NOMO-1 treated with DMSO at 0.1 percent for 48 hours (cell line): Measurements from ENCODE around the gene CYP27A1.

Source experiments
- DNase-seq: peaks from one replicate; lab custom pipeline; 2025; ENCODE audit not compliant: unreplicated experiment; lab: John Stamatoyannopoulos, UW

Gene CYP27A1

GRCh38 chr2:218809515-218809914 is 27.6 kb downstream of the CYP27A1 start:
- DNase-seq = no peak

- DNase-seq = no peak
Measured at GRCh38 chr2:218810256-218810655, 28.3 kb downstream of the CYP27A1 start.

GRCh38 chr2:218811382-218811781 is 29.4 kb downstream of the CYP27A1 start:
- DNase-seq = peak; percentile 57

GRCh38 chr2:218812096-218812815 is 30.3 kb downstream of the CYP27A1 start:
- DNase-seq = no peak

GRCh38 chr2:218812861-218813260 is 30.9 kb downstream of the CYP27A1 start:
- no peak for DNase-seq

DNA sequence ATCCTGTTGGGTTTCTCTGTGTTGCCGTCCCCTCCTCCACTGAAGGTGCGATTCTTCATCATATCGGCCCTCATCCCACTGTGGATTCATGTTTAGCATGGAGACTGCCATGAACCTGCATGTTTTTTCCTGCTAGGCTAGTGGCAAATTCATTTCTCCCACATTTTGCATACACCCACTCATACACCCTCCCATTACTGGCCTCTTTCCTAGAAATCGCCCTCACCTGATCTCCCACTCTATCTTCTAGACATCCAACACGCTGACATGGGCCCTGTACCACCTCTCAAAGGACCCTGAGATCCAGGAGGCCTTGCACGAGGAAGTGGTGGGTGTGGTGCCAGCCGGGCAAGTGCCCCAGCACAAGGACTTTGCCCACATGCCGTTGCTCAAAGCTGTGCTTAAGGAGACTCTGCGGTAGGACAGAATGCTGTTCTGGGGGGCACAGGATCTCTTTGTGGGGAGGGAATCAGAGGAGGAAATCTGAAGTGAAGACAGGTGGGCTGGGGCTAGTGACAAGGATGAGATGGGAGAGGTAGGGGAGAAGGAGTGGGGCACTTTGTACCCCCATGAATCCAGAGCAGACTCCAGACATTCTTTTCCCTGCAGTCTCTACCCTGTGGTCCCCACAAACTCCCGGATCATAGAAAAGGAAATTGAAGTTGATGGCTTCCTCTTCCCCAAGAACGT is 32.0 kb downstream of the CYP27A1 start:
- DNase-seq = no peak

GRCh38 chr2:218814540-218815243 is 32.7 kb downstream of the CYP27A1 start:
- no peak for DNase-seq

DNA sequence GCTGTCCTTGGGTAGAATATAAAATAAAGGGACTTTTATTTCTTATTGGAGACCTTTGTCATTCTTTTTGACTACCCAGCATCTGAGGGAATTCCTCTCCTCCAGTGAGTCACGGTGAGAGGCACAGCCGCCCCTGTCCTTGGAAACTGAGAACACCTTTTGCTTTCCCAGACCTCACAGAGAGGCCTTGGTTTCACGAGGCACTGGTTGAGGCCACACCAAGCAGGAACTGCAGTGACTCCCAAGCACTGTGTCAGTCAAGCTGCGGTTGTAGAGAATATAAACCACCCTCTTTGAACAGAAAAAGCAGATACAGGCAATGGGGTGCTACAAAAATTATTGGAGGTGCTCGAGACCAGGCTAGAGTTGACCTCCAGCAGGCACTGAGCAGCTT is 33.3 kb downstream of the CYP27A1 start:
- DNase-seq = no peak

DNA sequence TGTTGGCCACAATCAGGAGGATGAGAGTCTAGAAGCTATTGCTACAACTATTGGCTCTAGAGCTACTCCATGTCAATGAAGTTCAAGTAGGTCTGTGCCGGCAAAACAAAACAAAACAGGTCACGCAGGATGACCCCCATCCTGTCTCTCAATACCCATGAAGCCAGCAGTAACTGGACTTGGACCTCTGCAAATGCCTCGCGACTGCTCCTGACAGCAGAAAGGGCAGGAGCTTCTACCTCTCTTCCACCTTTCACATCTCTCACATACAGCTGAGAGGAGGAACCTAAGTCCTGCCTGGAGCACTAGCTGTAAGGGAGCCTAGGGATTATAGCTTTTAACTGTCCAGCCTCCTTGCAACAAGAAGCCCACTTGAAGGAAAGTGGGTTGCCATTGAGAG is 33.7 kb downstream of the CYP27A1 start:
- no peak for DNase-seq

DNA sequence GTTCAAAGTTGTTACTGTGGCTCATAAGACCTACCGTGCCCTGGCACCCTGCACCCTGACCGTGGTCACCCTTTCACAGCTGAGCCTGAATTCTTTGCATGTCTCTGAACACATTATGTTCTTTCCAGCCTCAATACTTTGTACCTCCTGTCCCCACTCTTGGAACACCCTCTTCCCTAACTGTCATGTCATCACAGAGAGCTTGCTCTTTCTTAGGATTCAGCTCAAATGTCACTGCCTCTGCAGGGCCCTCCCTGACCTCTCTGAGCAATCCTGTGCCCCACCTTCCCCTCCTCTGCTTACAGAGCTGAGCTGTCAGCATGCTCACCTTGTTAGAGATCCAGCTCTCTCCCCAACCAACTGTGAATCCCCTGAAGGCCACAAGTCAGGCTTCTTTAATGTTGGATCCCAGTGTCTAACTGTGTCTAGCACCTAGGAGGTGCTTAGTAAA is 34.6 kb downstream of the CYP27A1 start:
- DNase-seq = no peak

DNA sequence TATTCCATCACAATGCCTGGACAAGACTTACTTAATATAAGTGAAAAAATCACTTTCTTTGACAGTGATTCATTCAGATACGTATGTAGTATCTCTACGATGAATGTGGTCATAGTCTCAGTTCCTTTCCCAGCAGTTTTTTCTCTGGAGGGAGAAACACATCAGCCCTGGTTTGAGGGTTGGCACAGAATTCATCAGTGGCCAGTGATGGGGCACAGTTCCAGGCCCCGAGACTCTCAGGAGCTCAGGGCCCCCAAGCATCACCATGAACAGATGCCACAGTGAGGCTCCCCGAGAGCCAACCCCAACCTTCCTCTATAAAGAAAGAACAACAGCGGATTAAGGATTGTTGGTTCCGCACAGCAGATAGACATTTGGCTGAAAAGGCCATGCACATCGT is 37.1 kb downstream of the CYP27A1 start:
- no peak for DNase-seq

GRCh38 chr2:218820746-218821369 is 38.9 kb downstream of the CYP27A1 start:
- no peak for DNase-seq

- no peak for DNase-seq
Measured at GRCh38 chr2:218821605-218822211, 39.8 kb downstream of the CYP27A1 start.

- DNase-seq = no peak
Measured at GRCh38 chr2:218822622-218823021, 40.7 kb downstream of the CYP27A1 start.

GRCh38 chr2:218823196-218823855 is 41.4 kb downstream of the CYP27A1 start:
- DNase-seq = no peak

DNA sequence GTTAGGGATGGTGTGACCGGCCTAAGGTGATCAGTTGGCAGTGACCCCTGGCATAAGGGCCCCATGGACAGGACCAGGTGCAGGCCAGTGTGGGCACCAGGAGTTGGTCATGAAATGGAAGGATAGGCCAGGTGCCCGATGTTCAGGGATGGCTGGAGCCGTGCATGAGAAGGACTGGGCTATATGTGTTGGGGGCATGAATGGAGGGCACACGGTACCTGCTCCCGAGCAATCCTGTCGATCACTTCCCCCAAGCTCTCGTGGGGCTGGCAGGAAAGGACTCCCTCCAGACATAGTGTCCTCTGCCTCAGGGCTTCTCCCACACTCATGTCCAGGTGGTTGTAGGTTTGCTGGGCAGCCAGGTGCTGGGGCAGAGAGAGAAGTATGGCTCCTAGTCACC is 42.1 kb downstream of the CYP27A1 start:
- DNase-seq = no peak

DNA sequence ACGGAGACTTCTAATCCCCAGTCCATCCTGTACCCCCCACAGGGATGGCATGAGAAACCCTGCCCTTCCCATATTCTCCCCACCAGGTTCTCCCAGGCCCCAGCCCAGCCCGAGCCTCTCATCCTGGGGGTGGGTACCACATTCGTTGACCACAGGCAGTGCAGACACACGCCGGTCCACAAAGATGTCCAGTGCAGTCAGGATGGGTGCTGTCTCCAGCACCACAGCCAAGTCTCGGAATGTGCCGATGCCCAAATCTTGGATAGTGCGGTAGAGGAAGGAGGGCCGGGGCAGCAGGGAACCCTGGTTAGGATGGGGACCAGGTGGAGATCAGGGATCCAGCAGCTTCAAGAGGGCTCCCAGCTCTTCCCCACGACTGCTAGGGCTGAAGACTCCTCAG is 44.8 kb downstream of the CYP27A1 start:
- no peak for DNase-seq

DNA sequence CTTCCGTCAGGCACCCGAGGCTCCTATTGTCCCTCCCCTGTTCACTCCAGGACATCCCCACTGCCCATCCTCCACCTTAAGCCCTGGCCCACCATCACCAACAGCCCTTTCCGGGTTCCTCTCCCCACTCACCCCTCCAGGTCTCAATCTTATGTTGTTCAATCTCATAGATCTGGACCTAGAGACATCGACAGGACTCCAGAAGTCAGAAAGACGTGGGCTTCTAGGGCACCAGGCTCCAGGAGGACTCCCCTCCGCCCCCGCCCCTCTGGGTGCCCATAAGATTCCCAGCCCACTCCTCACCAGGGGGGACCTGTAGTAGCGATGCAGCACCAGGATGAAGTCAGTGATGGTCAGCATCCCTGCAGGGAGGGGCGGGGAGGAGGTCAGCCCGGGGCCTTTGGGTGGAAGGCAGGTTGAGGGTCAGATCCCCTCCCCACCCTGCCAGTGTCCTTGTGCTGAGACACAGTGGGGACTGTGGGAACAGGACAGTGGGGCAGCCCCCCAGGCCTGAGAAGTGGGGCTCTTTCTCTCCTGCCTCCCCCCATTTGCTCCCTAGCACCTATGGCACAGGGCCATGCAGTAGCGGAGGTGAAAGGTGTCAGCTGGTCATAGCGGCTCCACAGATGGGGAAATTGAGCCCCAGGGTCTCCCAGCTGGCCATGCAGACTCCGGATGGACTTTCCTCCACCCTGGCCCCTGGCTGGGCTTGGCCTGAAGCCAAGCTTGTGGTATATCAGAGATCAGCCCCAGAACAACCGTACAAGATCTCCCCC is 45.9 kb downstream of the CYP27A1 start:
- DNase-seq = no peak

DNA sequence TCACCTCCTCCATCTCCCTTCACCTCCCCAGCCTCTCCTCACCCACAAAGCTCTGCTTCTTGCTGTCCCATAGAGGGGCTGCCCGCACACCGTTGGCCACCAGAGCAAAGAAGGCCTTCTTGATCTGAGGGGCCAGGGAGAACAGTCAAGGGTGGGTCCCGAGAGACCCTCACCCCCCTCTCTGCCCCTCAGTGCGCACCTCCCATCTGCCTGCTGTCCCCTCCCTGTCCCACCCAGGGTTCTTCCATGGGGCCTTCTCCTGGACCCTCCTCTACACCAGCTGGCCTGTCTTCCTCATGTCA is 46.5 kb downstream of the CYP27A1 start:
- no peak for DNase-seq

DNA sequence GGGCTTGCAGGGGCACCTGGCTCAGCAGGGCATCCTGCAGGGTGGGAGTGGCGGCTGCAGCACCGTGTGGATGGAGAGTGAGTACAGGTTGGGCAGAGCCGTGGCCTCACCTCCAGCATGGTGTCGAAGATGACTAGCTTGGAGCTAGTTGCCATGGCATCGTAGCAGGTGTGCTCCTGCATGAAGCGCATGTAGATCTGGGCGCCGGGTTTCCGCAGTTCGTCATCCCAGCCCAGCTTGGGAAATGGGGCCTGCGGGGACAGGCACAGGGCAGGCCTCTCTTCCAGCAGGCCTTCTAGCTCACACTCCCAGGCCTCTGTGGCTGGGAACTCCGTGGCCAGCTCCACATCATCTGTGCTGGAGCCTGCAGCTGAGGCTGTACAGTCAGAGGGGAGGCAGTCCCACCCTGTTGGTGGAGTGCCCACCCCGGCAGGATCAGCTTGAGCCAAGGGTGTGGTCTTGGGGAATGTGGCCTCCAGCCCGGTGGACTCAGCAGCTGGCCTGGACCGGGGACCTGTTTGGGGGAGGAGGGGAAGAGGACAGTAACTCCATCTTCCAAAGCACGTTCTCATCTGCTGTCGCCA is 48.0 kb downstream of the CYP27A1 start:
- no peak for DNase-seq
